GM21576 (cell line): Measurements from ENCODE around the gene CHM.
"Not testable (repeated sequence)": the region's sequence is repeated elsewhere in the genome, so short reads cannot be mapped to it uniquely, and the experiment has no call there.

Source experiments
- ATAC-seq: cut with Tn5 transposase; IDR thresholded peaks from one replicate; pipeline ENCODE4 v1.9.1; 2021; ENCODE audit warnings: mild to moderate bottlenecking, moderate library complexity; ENCODE audit not compliant: unreplicated experiment

Gene CHM

DNA sequence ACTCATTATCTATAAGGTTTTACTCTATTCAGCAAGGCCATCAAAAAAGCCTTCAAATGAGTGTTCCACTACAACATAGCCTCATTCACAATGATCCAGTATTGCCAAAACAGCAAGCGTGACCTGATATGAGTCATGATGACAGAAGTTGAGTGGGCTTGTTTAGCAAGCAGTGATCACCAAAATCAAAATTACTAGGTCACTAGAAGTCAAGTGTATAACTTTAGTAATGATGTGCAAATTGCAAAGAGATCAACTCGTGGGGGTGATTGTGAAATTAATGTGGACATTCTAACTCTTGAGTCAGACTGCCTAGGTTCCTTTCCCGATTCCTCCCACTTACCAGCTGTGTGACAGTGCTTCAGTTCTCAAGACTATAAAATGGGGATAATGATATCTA is 124.5 kb downstream of the CHM start:
- no peak for ATAC-seq

DNA sequence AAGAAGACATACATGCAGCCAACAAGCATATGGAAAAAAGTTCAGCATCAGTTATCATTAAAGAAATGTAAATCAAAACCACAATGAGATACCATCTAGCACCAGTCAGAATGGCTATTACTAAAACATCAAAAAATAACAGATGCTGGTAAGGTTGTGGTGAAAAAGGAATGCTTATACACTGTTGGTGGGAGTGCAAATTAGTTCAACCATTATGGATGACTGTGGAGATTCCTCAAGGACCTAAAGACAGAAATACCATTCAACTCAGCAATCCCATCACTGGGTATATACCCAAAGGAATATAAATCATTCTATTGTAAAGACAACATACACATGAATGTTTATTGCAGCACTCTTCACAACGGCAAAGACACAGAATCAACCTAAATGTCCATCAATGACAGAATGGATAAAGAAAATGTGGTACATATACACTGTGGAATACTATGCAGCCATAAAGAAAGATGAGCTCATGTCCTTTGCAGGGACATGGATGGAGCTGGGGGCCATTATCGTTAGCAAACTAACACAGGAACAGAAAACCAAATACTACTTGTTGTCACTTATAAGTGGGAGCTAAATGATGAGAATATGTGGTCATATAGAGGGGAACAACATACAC is 130.6 kb downstream of the CHM start:
- ATAC-seq: not testable (repeated sequence)

DNA sequence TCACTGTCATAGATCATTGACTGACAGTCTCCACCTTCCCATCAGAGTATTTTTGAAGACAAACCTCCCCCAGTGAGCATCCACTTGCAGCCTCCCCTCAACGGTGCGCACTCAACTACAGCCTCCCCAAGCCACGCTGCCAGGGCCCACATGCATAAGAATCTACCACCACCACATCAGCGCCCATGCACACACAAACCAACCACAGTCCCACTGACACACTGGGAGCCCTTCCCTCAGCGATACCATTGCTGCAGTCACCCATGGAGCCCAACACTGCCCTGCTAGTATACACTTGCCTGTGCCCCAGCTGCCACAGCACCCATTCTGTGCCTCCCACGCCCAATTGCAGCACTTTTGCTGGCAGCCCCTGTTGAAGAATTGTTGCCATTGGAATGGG is 132.9 kb downstream of the CHM start:
- ATAC-seq: no peak

DNA sequence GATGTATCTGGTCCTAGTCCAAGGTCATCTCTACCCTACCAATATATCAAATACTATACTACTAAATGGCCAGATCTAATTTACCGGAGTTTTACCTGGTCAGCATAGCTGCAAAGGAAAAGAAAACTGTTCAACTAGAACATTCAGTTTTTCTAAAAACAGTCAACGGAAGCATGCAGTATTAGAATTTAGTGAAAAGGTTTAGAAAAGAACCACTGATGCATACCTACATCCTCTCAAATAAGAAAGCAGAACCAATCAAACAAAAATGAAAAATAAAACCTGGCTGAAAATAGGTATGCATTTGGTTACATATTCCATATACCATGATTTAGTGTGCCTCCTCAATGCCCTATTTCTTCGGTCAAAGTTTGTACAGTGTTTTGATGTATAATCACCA is 140.0 kb downstream of the CHM start:
- peak; percentile 45 for ATAC-seq

DNA sequence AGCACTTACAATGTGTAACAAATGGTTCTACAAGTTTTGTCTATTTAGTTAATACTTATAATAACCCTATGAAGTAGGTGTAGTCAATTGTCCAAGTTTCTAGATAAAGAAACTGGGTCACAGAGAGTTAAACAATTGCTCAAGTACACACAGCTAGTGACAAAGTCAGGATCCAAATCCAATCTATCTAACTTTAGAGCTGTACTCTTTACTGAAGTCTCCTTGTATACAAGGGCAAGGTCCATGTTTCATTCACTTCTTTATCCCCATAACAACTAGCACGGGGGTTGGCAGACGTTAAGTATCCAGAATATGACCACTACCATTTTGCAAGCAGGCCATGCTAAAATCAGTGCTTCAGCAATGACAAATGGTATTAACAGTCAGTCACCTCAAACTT is 141.0 kb downstream of the CHM start:
- no peak for ATAC-seq

GRCh38 chrX:85905851-85906250 is 141.5 kb downstream of the CHM start:
- no peak for ATAC-seq

DNA sequence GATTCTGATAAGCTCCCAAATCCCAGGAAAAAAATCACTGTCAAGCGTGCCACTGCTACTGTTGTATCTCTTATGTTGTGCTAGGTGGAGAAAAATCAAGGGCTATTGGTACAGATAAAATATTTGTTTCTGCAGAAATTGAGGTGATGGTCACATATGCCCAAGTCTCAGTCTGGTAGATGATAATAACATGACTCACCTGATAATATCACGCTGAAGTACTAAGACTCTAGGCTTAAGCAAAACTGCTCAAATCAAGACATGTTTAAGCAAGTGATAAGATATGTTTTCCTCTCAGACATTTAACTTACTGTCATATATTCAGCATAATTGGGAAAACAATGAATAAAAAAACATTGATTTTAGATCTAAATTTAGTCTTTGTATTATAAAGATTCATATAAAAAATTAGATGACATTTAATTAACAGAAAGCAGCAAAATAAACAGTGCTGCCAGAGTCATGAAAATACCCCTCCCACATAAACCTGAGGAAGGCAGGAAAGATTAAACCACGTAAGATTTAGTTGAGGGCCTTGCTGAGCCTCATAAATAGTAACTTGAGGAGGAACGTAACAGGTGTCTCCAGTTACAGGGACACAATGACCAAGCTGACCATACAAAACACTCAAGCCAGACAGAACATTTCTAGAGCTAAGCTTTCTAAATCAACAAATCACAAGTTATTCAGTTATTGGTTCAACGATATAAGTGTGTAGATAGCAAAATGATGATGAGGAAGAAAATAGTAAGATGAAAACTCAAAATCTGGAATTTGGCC is 143.5 kb downstream of the CHM start:
- ATAC-seq: no peak

GRCh38 chrX:85897362-85898126 is 149.8 kb downstream of the CHM start:
- ATAC-seq: no peak

GRCh38 chrX:85882601-85883000 is 164.8 kb downstream of the CHM start:
- ATAC-seq: no peak

GRCh38 chrX:85870585-85870984 is 176.8 kb downstream of the CHM start:
- ATAC-seq: no peak

GRCh38 chrX:85865324-85865723 is 182.0 kb downstream of the CHM start:
- ATAC-seq: no peak

DNA sequence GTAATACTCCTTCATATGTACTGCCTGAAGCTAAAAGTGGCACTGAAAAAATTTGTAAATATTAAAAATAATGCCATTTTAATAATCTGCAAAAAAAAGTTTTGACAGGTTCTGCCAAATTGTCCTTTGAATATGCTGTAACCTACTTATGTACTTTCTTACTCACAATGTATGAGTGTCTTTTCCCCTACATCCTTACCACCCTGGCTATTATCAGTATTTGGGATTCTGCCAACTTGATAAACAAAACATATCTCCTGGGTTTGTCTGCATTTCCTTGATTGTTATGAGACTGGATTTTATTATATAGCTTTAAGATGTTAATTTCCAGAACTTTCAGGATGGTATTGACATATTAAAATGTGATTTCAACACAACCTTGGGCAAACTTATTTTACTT is 187.9 kb downstream of the CHM start:
- ATAC-seq: no peak

GRCh38 chrX:85851418-85851817 is 195.9 kb downstream of the CHM start:
- no peak for ATAC-seq

DNA sequence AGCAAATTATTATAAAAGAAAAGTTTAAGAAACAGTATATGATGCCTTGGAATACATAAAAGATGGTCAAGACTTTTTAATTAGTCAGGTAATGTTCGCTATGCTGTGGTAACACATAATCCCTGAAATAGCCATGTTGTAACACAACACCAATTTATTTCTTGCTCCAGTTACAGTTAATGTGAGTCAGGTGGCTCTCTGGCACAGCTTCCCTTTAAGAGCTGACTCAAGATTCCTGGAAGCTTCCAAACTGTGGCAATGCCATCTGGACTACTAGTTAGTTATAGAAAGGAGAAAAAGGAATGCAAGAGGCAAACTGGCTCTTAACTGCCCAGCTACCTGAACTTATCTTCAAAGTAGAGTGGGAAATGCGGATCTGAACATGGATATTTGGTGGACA is 210.5 kb downstream of the CHM start:
- ATAC-seq: no peak

GRCh38 chrX:85828771-85829170 is 218.6 kb downstream of the CHM start:
- ATAC-seq: no peak

DNA sequence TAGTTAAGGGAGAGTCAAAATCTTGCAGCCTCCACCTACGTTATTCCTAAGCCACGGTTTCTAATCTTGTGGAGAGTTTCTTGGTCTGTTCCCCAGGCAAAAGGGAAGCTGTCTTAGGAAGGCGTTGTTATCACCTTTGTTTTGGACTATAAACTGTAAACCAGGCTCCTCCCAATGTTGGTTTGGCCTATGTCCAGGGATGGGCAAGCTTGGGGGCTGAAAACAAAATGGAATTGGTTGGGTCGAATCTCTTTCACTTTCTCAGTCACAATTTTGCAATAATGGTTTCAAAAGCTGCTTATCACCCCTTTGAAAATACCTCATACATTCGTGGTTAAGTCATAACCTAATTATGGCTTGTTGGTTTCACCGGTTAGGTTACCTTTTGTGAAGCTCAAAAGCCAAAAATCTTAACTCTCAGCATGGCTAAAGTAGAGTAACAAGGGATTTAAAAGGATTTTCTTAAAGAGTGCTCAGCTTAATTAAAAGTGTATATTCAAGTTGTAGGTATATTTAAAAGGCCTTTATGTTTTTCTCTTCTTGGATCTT is 232.1 kb downstream of the CHM start:
- ATAC-seq: no peak
